Glutamatergic neuron (in vitro differentiated cells): ENCODE data around the gene DOCK2. TPM values are rescaled to one million over a fixed set of nuclear protein-coding genes. Genes with fewer than 3 reads are reported as not detected.

Experiments used
- DNase-seq: peaks from one replicate; pipeline ENCODE4 v3.0.0; 2022
- H3K27ac Mint-ChIP-seq: one replicate; pipeline ENCODE4 v1.8.0; 2020; ENCODE audit warnings: mild to moderate bottlenecking, mixed read lengths, inconsistent platforms; ENCODE audit not compliant: unreplicated experiment
- H3K27me3 Mint-ChIP-seq: one replicate; pipeline ENCODE4 v1.8.0; 2020; ENCODE audit warnings: mild to moderate bottlenecking, moderate library complexity, mixed read lengths, inconsistent platforms; ENCODE audit not compliant: unreplicated experiment
- H3K36me3 Mint-ChIP-seq: one replicate; pipeline ENCODE4 v1.8.0; 2020; ENCODE audit warnings: mild to moderate bottlenecking, mixed read lengths, inconsistent platforms; ENCODE audit not compliant: unreplicated experiment
- H3K4me1 Mint-ChIP-seq: one replicate; pipeline ENCODE4 v1.8.0; 2020; ENCODE audit warnings: mild to moderate bottlenecking, low read depth, mixed read lengths, inconsistent platforms; ENCODE audit not compliant: unreplicated experiment
- H3K4me3 Mint-ChIP-seq: one replicate; pipeline ENCODE4 v1.8.0; 2020; ENCODE audit warnings: mild to moderate bottlenecking, mixed read lengths, inconsistent platforms; ENCODE audit not compliant: unreplicated experiment
- H3K9me3 Mint-ChIP-seq: one replicate; pipeline ENCODE4 v1.8.0; 2020; ENCODE audit warnings: mild to moderate bottlenecking, moderate library complexity, mixed read lengths, inconsistent platforms; ENCODE audit not compliant: unreplicated experiment
- CTCF ChIP-seq: fragments of 200-600 bp; sonication (generic); IDR thresholded peaks from one replicate; pipeline ENCODE4 v1.5.0; 2021; ENCODE audit not compliant: partially characterized antibody, unreplicated experiment
- total RNA-seq: library from RNA; stranded (reverse); fragmentation: NEBNext Ultra II Directional; extraction: Animal tissue kit (Norgen Biotek cat#: 25700); gene quantifications from one replicate; pipeline ENCODE4 v1.2.1, GENCODE V29; 2021; ENCODE audit not compliant: unreplicated experiment

DOCK2 gene
- total RNA-seq, 1 donor from 2014 or later: 0.66 TPM

DNA sequence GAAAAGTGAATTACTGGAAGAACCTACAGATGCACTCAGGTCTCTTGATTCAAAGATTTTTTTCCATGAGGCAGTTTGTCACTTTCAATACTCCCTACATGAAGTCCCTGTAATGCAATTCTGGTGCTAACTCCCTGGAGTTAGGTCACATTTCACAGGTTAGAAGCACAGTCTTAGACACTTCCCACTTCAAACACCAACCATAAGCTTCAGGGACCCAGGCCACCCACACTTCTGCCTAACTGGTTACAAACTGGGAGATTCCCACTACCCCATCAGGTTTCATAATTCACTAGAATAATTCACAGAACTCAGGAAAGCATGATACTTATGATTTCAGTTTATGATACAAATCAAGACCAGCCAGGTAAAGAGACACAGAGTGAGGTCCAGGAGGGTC lies 439.7 kb downstream of the DOCK2 start:
- Mint-ChIP-seq H3K27me3 (peaks cover 2% of the 10 kb centered on the region), H3K27ac (no peak overlapping the region), H3K4me1 (peaks cover 15% of the 10 kb centered on the region), H3K36me3 (no peaks in the 10 kb centered on the region), H3K4me3 (no peak overlapping the region), H3K9me3 (peaks cover 4% of the 10 kb centered on the region)
- no peak for TF ChIP-seq CTCF
- DNase-seq: no peak

- H3K27me3 Mint-ChIP-seq: peaks cover 2% of the 10 kb centered on the region
These were observed 440.5 kb downstream of the DOCK2 start for GRCh38 chr5:170077526-170077925.

DNA sequence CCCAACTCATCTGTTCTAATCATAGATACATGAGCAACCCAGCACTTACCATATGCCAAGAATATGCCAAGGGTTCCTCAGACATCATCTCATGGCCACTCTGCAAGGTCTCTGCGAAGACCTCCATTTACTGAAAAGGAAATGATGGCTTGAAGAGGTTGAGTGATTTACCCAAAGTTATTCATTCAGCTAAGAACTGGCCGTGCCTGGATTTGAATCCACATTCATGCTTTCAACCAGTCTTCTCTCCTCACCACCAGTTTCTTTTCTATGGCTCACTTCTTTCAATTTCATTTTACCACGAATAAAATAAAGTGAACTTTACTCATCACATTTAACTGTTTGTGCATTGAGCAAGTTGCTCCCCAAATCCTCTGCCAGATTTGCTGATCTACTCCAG lies 441.4 kb downstream of the DOCK2 start:
- no peak overlapping the region for H3K4me3 Mint-ChIP-seq

More at GRCh38 chr5:170077526-170077925, 440.5 kb downstream of the DOCK2 start:
- Mint-ChIP-seq H3K4me1 (peaks cover 15% of the 10 kb centered on the region), H3K36me3 (no peaks in the 10 kb centered on the region), H3K4me3 (no peak overlapping the region), H3K9me3 (peaks cover 4% of the 10 kb centered on the region), H3K27ac (no peak overlapping the region)
- DNase-seq: no peak
- TF ChIP-seq CTCF: no peak

DNA sequence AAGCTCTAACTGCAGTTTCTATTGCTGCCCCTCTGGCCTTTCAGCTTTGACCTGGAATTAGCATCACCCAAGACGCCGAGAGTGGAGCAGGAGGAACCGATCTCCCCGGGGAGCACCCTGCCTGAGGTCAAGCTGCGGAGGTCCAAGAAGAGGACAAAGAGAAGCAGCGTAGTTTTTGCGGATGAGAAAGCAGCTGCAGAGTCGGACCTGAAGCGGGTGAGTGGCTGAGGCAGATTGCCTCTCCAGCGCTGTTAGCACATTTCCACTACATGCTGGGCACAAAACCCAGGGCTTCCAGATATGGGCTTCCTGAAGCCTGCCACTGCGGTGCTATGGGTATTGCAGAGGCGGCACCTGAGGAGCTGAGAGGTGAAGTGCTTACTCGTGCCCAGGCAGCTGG lies 441.9 kb downstream of the DOCK2 start:
- TF ChIP-seq CTCF: no peak
- DNase-seq: no peak
- no peaks in the 10 kb centered on the region for H3K36me3 Mint-ChIP-seq
- peaks cover 4% of the 10 kb centered on the region for H3K9me3 Mint-ChIP-seq
- peaks cover 2% of the 10 kb centered on the region for H3K27me3 Mint-ChIP-seq
- H3K4me3 Mint-ChIP-seq: no peak overlapping the region
- H3K4me1 Mint-ChIP-seq: peaks cover 15% of the 10 kb centered on the region
- H3K27ac Mint-ChIP-seq: no peak overlapping the region

More for the DNA sequence above, 441.4 kb downstream of the DOCK2 start:
- no peak for TF ChIP-seq CTCF
- Mint-ChIP-seq H3K36me3 (no peaks in the 10 kb centered on the region), H3K4me1 (peaks cover 15% of the 10 kb centered on the region), H3K9me3 (peaks cover 4% of the 10 kb centered on the region), H3K27ac (no peak overlapping the region), H3K27me3 (peaks cover 2% of the 10 kb centered on the region)
- no peak for DNase-seq

DNA sequence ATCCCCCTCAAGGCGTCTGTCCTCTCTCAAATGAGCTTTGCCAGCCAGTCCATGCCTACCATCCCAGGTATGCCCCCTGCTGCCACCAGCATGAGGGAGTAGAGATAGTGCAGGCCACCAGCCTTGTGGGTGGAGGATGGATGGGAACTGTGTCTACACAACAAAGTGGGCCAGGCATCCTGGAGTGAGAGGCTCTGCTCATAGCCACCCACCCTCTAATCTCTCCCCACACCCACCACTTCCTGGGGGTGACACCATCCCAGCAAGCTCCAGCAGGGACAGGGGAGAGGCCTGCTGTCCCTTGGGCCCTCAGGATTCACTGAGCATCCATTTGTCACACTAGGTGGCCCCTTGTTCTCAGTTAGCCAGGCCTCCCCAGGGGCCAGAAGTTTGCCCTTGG lies 443.1 kb downstream of the DOCK2 start:
- no peak overlapping the region for H3K4me3 Mint-ChIP-seq
- H3K27ac Mint-ChIP-seq: no peak overlapping the region
- H3K4me1 Mint-ChIP-seq: peaks cover 4% of the 10 kb centered on the region
- no peaks in the 10 kb centered on the region for H3K9me3 Mint-ChIP-seq
- H3K36me3 Mint-ChIP-seq: no peaks in the 10 kb centered on the region
- peaks cover 2% of the 10 kb centered on the region for H3K27me3 Mint-ChIP-seq
- no peak for TF ChIP-seq CTCF
- no peak for DNase-seq
